Activated gamma-delta T cell treated with Interleukin-2 at 50 U/mL for 16 hours (primary cell): ENCODE results near the gene CCDC158.

Experiments
- DNase-seq: peaks from one replicate; pipeline ENCODE4 v3.0.0-alpha.2; 2020

CCDC158 gene

GRCh38 chr4:76276813-76277212 is 144.1 kb downstream of the CCDC158 start:
- DNase-seq: no peak

- no peak for DNase-seq
Observed at GRCh38 chr4:76275486-76276124, 145.3 kb downstream of the CCDC158 start.

GRCh38 chr4:76272999-76273398 is 147.9 kb downstream of the CCDC158 start:
- DNase-seq: no peak

- no peak for DNase-seq
Observed at GRCh38 chr4:76272582-76272981, 148.4 kb downstream of the CCDC158 start.

GRCh38 chr4:76272073-76272472 is 148.9 kb downstream of the CCDC158 start:
- no peak for DNase-seq

GRCh38 chr4:76271248-76271647 is 149.7 kb downstream of the CCDC158 start:
- no peak for DNase-seq

GRCh38 chr4:76270244-76271175 is 150.4 kb downstream of the CCDC158 start:
- no peak for DNase-seq

GRCh38 chr4:76267811-76268210 is 153.1 kb downstream of the CCDC158 start:
- DNase-seq: no peak

- DNase-seq: no peak
Observed at GRCh38 chr4:76266627-76267026, 154.3 kb downstream of the CCDC158 start.

GRCh38 chr4:76265631-76266218 is 155.2 kb downstream of the CCDC158 start:
- DNase-seq: no peak
